Suprapubic skin (tissue), 4 donors: ENCODE measurements around the gene WDR27. TPM values are rescaled to one million over a fixed set of nuclear protein-coding genes. Genes with fewer than 3 reads are reported as not detected.

ENCODE experiments used
- DNase-seq, 2 donors: peaks; one replicate each; pipeline ENCODE4 v3.0.0-alpha.2; 2019; ENCODE audit warnings: low spot score in 2 of 2
- H3K27ac ChIP-seq: fragments of 200-600 bp; sonication (generic); one replicate; pipeline ENCODE4 v1.5.1; 2019
- H3K27me3 ChIP-seq: fragments of 200-600 bp; sonication (generic); one replicate; pipeline ENCODE4 v1.5.1; 2019
- H3K36me3 ChIP-seq: fragments of 200-600 bp; sonication (generic); one replicate; pipeline ENCODE4 v1.5.1; 2019
- H3K4me1 ChIP-seq: fragments of 200-600 bp; sonication (generic); one replicate; pipeline ENCODE4 v1.5.1; 2019
- H3K4me3 ChIP-seq: fragments of 200-600 bp; sonication (generic); one replicate; pipeline ENCODE4 v1.5.1; 2019; ENCODE audit warnings: mild to moderate bottlenecking
- H3K9me3 ChIP-seq: fragments of 200-600 bp; sonication (generic); one replicate; pipeline ENCODE4 v1.5.1; 2019
- CTCF ChIP-seq, 2 donors: fragments of 200-600 bp in 1 of 2; fragments of 450-650 bp in 1 of 2; sonication (generic) in 1 of 2; IDR thresholded peaks; one replicate each; pipeline ENCODE4 v1.5.1; 2016 to 2019; ENCODE audit warnings: antibody characterized with exemption in 2 of 2, mild to moderate bottlenecking in 1 of 2, moderate library complexity in 1 of 2
- EP300 ChIP-seq: sonication (generic); formaldehyde crosslinking; IDR thresholded peaks from one replicate; pipeline ENCODE4 v1.6.1; 2017; ENCODE audit warnings: antibody characterized with exemption
- POLR2A ChIP-seq, 2 donors: fragments of 450-650 bp; IDR thresholded peaks; one replicate each; pipeline ENCODE4 v1.6.1; 2017; ENCODE audit warnings: antibody characterized with exemption in 2 of 2, mild to moderate bottlenecking in 2 of 2, moderate library complexity in 2 of 2
- POLR2AphosphoS5 ChIP-seq, 3 donors: sonication (generic); formaldehyde crosslinking; IDR thresholded peaks; one replicate each; pipeline ENCODE4 v1.6.1; 2017; ENCODE audit warnings: antibody characterized with exemption in 3 of 3
- WGBS: methylation state at CpG from one replicate; pipeline ENCODE4 v1.1.5; 2018; 5-methylcytosine and 5-hydroxymethylcytosine counted together
- total RNA-seq, 4 donors: library from RNA; depleted of rRNA; stranded (reverse); fragments of >200 nt; gene quantifications; one replicate each; pipeline ENCODE4 v1.1.0, GENCODE V29; 2016

WDR27 gene
- total RNA-seq, 4 donors from 2014 or later: 17.3 to 59.4 (median 26.6) TPM

- Histone ChIP-seq H3K4me1 (peaks cover 3% of the 10 kb centered on the region), H3K27ac (no peak overlapping the region), H3K4me3 (no peak overlapping the region), H3K36me3 (peaks cover 12% of the 10 kb centered on the region), H3K9me3 (no peaks in the 10 kb centered on the region), H3K27me3 (no peaks in the 10 kb centered on the region)
- WGBS: 96% methylated on average over 18 of the region's 18 CpGs
- no peak for DNase-seq
- TF ChIP-seq POLR2AphosphoS5 (IDR thresholded peaks at IDR 0.05) (no peak), POLR2A (IDR thresholded peaks at IDR 0.05) (no peak), EP300 (no peak), CTCF (IDR thresholded peaks at IDR 0.05) (no peak)
Observed at GRCh38 chr6:169640983-169641382, 60.8 kb downstream of the WDR27 start.

DNA sequence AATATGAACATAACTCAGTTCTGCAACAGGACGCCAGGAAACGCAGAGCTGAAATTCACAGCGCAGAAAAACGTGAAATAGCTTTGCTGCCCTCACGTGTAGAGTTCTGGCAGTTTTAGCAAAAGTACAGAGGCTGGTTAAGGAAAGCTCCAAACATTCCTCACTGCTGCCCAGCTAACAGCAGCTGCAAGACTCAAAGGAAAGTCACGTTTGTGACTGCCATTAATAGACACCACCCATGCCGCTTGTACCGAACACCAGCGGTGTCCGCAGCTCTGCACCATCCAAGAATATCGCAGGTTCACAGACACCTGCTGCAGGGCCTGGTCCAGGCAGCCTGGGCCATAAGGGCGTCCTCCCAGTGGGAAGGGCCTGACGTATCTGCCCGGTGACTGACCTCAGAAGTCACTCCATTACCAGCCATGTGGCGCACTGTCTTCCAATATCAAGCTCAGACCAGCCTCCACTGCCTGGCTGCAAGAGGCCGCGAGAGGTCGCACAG, 61.4 kb downstream of the WDR27 start:
- Histone ChIP-seq H3K4me3 (no peak overlapping the region), H3K36me3 (peaks cover 12% of the 10 kb centered on the region), H3K27ac (no peak overlapping the region), H3K27me3 (no peaks in the 10 kb centered on the region), H3K4me1 (peaks cover 3% of the 10 kb centered on the region), H3K9me3 (no peaks in the 10 kb centered on the region)
- TF ChIP-seq EP300 (no peak), POLR2AphosphoS5 (IDR thresholded peaks at IDR 0.05) (no peak), CTCF (IDR thresholded peaks at IDR 0.05) (peak in 1 of 2 donors; percentile 15)
- WGBS: 88% methylated on average over 17 of the region's 18 CpGs
- DNase-seq: no peak

DNA sequence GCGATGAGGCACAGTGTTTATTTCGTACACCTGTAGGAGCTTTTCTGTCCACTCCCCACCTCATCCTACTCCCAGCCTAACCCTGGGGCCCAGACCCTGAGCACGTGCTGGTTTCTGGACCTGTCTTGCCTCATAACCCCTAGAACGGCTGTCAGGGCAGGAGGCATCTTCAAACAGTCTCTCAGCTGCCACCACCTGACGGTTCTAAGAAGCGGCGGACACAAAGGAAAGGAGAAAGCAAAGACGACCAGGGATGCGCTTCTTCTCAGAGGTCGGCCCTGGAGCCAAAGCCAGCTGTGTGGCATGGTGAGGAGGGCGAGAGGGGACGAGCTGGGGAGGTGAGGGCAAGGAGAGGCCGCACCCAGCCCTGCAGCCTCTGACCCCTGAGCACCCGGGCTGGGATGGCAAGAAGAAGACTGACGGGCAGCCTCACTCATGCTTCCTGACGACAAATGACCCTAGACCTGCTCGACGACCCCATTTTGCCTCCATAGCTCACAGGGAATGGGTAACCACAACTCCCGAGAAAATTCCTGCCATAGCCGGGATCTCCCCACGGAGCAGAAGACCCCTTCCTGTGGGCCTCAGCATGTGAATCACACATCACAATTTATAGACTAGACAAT, 62.1 kb downstream of the WDR27 start:
- H3K27ac ChIP-seq: no peak overlapping the region
- WGBS: 84% methylated on average over 21 of the region's 21 CpGs

DNA sequence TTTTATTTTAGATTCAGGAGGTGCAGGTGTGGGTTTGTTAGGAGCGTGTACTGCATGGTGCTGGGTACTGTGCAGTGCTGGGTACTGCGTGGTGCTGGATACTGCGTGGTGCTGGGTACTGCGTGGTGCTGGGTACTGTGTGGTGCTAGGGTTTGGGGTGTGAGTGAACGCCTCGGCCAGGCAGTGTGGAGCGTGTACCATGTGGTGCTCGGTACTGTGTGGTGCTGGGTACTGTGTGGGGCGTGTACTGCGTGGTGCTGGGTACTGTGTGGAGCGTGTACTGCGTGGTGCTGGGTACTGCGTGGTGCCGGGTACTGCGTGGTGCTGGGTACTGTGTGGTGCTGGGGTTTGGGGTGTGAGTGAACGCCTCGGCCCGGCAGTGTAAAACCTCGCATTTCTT, 62.9 kb downstream of the WDR27 start:
- Histone ChIP-seq H3K36me3 (peaks cover 18% of the 10 kb centered on the region), H3K4me3 (no peak overlapping the region), H3K27me3 (no peaks in the 10 kb centered on the region), H3K9me3 (no peaks in the 10 kb centered on the region), H3K4me1 (peaks cover 3% of the 10 kb centered on the region), H3K27ac (no peak overlapping the region)
- TF ChIP-seq POLR2A (IDR thresholded peaks at IDR 0.05) (no peak), CTCF (IDR thresholded peaks at IDR 0.05) (no peak), EP300 (no peak), POLR2AphosphoS5 (IDR thresholded peaks at IDR 0.05) (no peak)
- WGBS: 95% methylated on average over 19 of the region's 19 CpGs
- no peak for DNase-seq

More for the DNA sequence above, 62.1 kb downstream of the WDR27 start:
- H3K27me3 ChIP-seq: no peaks in the 10 kb centered on the region
- H3K4me3 ChIP-seq: no peak overlapping the region
- no peak for DNase-seq
- TF ChIP-seq EP300: no peak
- no peak for TF ChIP-seq CTCF (IDR thresholded peaks at IDR 0.05)
- TF ChIP-seq POLR2AphosphoS5 (IDR thresholded peaks at IDR 0.05): no peak
- TF ChIP-seq POLR2A (IDR thresholded peaks at IDR 0.05): no peak
- H3K36me3 ChIP-seq: peaks cover 12% of the 10 kb centered on the region
- H3K4me1 ChIP-seq: peaks cover 3% of the 10 kb centered on the region
- H3K9me3 ChIP-seq: no peaks in the 10 kb centered on the region

DNA sequence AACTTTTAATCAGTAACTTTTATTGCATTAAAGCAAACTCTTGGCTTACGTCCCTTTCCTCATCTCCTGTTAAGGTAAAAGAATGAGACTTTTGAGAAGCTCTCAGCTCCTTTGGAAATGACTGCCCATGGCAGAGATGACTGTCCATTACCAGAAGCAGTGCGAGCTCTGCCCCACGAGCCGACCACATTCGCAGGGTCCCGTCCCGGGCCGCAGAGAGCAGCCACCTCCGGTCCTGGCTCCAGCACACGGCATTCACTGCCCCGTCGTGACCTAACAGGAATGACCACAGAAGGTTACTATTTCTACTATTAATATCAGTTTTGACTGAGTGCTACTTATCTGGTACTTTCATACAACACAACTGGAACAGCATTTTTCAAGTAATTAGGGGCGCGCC, 63.4 kb downstream of the WDR27 start:
- H3K27me3 ChIP-seq: no peaks in the 10 kb centered on the region
- H3K27ac ChIP-seq: no peak overlapping the region
- TF ChIP-seq EP300 (no peak), POLR2A (IDR thresholded peaks at IDR 0.05) (no peak), POLR2AphosphoS5 (IDR thresholded peaks at IDR 0.05) (no peak), CTCF (IDR thresholded peaks at IDR 0.05) (no peak)
- DNase-seq: no peak
- H3K9me3 ChIP-seq: no peaks in the 10 kb centered on the region
- 97% methylated on average over 14 of the region's 14 CpGs for WGBS
- no peak overlapping the region for H3K4me3 ChIP-seq
- peaks cover 23% of the 10 kb centered on the region for H3K36me3 ChIP-seq
- peaks cover 3% of the 10 kb centered on the region for H3K4me1 ChIP-seq
